NCI-H1105 (cell line): ENCODE data around the gene UBXN10.

ENCODE experiments used
- DNase-seq: peaks from one replicate; lab custom pipeline; 2025; lab: John Stamatoyannopoulos, UW

UBXN10 gene

DNA sequence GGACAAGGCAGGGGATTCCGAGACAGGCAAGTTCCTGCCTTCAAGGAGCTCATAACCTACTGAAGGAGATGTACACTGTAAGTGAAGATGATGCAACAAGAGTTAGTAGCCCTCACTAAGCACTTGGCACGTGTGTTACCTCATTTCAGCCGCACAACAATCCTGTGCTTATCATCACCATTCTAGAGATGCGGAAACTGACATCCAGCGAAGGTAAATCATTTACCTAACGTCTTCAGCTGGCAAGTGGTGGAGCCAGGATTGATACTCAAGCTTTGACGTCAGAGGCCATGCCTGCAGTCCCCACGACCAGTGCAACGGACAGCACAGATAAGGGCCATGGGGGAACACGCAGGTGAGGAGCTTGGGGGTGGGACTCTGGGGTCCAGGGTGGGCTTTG lies 2.9 kb upstream of the UBXN10 start:
- no peak for DNase-seq

DNA sequence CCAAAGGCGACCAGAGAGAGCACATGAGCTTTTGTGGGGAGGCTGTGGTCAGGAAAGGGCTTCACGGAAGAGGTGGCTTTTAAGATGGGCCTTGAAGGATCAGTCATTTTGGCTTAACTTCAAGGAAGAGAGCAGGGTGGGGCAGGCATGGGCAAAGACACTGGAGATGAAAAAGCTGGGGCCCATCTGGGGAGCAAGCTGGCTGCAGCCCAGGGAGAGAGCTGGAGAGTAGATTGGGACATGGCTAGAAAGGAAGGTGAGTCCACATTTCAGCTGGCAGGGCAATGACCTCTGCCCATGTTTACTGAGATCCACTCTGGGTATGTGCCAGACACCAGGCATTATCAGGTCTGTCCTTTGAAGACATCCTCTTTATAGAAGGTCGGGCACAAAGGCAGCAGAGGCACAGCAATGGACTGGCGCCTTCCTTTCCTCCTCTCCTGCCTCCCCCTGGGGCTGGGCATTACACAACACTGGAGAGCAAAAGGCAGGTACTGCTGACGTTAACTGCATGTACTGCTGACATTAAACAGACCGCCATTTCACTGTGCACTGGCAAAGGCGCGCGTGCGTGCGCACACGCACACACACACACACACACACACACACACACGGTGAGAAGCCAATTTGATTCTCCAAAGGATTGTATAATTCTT lies 2.2 kb upstream of the UBXN10 start:
- DNase-seq, result no peak

DNA sequence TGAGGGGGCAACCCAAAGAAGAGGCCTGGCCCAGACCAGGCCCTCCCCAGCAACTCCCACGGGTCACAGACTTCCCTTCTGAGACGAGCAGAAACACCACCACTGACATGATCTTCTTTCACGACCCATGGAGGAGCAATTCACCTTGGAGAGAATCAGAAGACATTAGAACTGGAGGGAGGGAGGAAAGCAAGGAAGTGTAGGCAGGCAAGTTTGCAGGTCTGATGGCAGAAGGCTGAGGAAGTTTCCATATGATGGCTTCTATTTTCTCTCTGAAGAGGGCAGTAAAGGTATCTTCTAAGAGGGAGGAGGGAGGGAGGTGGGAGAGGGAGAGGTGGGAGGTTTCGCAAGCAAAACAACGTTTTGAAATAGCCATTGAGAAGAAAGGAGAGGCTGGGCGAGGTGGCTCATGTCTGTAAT lies 1.4 kb upstream of the UBXN10 start:
- no peak for DNase-seq

DNA sequence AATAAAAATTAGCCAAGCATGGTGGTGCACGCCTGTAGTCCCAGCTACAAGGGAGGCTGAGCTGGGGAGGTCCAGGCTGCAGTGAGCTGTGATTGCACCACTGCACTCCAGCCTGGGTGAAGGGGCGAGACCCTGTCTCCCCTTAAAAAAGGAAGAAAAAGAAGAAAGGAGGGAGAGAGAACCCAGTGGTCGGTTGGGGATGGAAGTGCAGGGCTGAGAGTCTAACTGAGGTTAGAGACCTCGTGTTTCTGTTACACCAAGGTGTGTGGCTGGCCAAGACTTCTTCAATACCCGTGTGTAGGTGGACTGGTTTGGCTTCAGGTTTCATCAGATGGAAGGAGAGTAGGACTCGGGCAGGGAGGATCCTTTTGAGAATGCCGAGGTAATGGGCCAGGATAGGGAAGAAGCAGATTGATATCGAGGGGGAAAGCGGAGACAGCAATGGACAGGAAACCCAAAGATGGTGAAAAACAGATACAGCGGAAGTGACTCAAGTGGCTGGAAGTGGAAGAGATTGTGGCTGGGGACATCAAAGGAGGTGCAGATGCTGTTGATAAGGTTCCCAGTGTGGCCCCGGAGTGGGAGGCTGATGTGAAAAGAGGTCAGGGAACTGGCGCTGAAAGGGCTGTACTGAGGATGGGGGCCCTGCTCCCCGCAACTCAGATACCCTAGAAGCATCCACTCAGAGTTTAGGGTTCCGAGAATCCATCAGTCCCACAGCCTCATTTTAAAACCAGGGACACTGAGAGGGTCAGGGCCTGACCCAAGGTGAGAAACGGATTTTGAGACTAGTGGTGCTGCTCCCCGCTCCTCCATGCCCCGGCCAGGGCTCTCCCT lies 681 bp upstream of the UBXN10 start:
- DNase-seq, result no peak

DNA sequence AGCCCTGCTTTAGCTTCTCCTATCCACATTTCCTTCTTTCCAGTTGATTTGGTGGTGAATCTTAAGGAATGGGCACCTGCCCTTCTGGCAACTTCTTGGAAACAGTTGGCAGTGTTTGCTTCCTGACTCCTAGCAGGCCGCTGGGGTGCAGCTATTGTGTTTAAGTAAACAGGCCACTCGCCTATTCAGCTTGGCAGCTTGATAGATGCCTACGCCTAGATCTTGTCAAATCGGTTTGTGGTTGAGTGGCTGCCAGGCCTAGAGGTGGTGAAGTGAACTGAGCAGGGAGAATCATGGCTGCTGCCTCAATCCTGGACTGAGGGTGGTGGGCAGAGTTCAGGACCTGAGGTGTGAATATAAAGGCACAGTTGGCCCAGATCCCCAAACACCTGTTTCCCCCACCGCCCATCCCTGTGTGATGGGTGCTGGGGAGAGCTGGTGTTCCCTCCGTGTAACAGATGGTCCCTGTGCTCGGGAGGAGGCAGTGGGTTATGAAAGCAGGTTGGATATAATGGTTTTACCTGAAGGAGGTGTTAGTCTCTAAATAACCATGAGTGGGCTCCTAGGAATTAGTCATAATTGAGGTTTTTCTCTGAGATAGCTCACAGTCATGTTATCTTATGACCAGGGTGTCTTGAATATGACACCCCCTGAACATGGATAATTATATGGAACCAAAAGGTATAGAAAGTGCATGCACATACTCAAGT lies 1.4 kb downstream of the UBXN10 start:
- DNase-seq, result peak; percentile 5

DNA sequence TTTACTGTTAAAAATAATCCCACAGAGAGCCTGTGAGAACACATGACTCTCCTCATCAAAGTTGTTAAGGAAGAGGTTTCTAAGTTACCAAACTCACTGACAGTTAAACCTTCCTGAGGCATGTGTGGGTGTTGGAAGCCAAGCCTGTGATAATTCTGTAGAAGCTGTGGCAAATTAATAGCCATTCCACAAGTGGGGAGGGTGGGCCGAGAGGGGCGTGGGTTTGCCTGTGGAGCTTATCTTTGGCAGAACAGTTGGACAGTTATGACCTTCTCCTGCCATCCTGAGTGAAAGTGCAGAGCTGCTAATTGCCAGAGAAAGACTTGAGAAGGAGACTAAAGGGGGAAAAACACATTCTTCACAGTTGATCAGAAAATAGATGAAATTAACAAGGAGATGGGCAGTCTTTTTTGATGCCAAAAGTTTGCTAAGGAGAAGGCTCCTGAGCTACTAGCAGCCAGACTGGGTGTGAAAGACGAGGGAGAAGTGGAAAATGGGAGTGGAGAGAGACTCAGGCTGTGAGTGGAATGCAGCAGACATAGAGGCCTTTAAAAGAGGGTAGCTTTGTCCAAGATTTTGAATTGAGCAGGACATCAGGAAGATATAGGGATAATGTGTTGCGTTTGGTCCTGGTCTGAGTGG lies 2.0 kb downstream of the UBXN10 start:
- no peak for DNase-seq

DNA sequence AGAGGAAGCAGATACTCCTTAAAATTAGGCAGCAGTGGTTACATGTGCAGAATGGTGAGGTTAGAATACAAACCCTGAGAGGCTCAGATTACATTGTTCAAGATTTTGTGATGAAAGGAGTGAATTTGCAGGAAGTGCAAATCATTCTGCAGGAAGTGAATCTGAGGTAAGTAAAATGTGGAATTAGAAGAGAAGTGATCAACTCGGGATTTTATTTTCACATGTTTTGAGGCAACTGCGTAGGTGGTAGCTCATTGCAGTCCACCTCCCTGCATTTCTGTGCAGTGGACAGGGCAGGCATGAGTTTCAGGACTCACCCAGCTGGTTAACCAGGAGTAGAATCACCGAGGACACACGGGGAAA lies 2.5 kb downstream of the UBXN10 start:
- no peak for DNase-seq

DNA sequence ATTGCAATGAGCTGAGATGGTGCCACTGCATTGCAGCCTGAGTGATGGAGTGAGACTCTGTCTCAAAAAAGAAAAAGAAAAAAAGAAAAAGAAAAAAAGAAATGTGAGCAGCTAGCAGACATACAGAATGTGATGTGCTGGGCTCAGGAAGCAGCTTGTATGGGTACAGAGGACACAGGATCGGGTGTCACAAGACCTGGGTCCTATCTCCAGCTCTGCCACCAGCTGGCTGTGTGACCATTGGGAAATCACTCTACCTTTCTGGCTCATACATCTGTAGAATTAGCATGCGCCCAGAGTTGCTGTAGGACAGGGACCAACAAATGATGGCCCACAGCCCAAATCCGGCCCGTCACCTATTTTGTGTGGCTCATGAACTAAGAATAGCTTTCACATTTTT lies 3.8 kb downstream of the UBXN10 start:
- no peak for DNase-seq

DNA sequence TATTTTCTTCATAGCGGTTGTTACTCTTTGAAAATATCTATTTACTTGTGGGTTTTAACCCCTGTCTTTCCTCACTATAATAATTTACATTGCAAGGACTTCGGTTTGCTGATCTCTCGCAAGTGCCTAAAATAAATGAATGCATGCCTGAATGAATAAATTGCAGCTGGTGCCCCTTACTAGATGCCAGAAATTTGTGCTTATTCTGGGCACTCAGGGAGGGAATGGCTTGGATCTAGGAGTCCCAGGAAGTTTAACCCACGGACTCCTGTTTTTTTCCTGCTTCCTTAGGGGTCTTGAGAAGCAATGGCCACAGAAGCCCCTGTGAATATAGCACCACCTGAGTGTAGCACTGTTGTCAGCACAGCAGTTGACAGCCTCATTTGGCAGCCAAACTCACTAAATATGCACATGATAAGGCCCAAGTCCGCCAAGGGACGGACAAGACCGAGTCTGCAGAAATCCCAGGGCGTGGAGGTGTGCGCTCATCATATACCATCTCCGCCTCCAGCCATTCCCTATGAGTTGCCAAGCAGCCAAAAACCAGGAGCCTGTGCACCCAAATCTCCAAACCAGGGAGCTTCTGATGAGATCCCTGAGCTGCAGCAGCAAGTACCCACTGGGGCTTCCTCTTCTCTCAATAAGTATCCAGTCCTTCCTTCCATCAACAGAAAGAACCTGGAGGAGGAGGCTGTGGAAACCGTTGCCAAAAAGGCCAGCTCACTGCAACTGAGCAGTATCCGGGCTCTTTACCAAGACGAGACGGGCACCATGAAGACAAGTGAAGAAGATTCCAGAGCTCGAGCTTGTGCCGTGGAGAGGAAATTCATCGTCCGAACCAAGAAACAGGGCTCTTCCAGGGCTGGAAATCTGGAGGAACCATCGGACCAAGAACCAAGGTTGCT lies 4.6 kb downstream of the UBXN10 start:
- DNase-seq, result no peak

DNA sequence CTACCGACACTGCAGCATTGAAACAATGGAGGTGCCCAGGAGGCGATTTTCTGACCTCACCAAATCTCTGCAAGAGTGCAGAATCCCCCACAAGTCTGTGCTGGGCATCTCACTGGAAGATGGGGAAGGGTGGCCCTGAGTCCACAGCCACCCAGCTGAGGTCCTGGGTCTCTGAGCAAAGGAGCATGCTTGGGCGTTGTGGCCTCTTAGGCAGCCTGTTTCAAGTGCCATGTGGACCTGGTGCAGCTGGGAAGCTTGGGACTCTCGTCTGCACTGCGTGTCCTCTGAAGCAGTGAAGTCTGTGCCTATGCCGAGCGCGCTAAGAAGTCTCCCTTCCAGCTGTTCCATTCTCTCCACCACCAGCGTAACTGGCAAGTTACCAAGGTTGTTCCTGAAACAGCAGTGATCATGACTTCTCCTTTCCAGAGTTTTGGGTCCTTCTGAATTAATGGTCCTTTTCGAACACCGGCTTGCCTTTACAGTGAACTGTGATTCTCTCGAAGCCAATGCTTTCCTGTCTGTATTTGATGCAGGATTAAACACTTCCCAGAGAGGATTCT lies 5.5 kb downstream of the UBXN10 start:
- no peak for DNase-seq

DNA sequence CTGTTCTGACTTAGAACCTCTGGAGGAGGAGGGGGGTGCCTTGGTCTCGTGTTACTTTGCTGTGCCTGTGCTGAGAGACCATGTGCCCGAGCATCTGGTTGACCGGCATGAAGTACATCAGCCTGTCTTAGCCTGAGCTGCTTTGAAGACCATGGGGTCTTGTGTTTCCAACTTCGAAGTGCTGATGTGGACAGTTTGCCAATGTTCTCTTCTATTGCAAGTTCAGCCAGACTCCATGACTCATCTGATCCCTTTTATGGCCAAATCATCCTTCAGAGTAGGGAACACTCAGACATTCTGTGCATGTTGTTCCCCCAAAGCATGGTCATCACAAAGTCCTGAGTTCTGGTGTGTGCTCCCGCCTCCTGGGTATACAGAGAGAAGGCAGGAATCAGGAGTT lies 6.5 kb downstream of the UBXN10 start:
- DNase-seq, result no peak

DNA sequence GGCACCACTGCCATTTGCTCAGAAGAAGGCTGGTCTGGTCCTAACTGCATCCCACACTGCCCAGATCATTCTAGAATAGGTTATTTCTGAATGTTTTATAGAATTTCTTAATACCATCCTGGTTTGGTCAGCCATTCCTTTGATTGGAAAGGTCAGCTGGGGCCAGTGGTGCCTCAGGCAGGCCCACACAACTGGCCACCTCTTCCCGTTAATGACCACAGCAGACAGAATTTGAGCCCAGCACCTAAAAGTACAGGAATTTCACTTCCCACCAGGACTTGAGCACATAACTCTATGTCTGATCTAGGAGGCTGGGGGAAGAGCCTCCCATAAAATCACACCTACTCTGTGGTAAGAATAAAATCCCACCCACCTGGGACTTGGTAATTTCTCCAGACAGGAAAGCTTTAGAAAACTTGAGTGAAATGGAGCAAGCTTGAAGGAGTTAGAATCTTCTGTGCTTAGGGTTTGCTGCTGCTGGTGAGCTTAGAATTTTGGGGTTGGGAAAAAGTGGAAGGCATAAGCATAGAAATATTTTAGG lies 7.0 kb downstream of the UBXN10 start:
- DNase-seq, result no peak

DNA sequence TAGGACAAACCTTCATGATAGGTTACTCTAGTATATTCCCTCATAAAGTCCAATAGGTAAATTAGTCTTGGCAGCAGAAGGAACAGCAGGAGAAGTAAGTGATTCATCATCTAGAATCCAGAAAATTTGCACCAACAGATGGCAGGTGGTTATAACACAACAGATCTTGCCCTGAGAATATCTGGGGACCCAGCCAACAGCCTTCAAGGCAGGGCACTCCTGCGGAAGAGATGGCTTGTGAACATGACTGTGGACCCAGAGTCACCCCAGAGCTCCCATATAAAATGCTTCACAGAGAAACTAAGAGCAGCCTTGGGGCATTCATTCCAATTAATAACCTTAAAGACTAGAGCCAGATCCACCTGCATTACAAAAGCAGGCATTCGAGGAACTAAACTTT lies 8.3 kb downstream of the UBXN10 start:
- DNase-seq, result no peak

DNA sequence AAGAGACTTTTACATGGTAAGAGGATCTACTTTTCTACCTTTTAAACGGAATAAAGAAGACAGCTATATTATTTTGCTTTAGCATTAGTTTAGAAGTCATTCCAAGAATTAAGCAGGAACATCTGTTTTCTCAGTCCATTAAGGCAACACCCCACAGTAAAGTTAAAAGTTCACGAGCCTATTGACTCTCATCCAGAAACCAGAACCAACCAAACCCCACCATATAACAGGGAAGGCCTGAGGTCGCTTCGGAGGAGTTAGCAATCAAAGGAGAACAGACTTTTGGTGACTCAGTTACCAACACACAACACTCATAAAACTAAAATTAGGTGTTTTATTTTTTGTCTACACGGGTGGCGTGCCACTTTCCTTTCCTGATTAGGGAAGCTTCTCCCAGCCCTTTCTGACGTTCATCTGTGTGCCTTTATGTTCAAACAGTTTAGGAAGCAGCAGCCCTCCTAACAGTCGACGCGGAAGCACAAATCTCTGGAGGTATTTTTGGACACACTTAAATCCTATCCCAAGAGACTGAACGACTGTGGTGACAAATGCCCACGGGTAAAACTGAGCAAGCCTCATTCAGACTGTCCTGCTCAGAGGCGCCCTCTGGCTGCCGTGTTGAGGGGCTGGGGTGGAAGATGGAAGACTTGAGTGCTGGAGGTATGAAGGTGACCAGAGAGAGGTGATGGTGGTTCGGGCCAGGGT lies 9.0 kb downstream of the UBXN10 start:
- DNase-seq, result peak; percentile 38

DNA sequence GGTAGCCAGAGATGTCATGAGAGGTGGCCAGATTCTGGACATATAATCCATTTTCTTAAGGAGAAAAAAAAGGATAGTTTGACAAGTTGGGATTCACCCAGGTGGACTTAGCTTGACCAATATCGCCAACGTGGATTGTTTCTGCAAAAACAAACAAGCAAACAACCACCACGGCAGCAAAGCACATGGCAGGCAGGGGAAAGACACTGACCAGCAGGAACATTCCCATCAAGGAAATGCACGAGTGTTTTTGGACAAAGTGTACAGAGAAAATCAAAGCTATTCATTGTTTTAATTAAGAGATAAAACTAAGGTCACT lies 9.5 kb downstream of the UBXN10 start:
- no peak for DNase-seq

DNA sequence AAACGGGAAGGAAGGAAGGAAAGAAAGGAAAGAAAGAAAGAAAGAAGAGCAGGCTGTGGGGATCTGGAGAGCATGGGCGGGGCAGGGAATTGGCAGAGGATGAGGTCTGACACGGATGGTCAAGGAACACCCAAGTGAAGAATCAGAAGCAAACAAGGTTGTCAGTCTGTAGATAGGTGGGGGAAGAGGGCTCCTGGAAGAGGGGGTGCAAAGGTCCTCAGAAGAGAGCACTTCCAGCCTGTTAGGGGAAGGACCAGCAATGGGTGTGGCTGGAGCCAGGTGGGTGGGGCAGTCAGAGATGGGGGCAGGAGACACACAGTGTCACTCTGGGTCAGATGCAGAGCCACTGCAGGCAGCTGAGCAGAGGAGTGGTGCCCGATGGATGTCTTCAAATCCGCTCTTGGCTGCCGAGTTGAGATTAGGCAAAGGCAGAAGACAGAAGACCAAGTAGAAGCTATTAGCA lies 11.5 kb downstream of the UBXN10 start:
- no peak for DNase-seq

DNA sequence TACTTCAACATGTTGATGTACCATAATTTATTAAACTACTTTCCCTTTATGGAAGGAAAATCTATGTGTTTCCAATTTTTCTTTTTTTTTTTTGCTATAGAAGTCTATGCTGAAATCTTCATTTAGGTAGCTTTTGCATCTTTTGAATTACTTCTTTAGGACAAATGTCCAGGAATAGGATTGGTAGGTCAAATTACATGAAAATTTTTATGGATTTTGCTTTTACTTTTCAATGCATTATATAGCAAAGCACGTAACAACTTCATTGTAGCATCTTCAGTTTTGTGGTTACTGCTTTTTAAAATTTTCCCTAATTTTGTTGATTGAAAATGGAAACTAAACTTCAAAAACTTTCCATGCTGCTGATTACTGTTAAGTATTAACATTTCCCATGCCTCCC lies 12.4 kb downstream of the UBXN10 start:
- no peak for DNase-seq

DNA sequence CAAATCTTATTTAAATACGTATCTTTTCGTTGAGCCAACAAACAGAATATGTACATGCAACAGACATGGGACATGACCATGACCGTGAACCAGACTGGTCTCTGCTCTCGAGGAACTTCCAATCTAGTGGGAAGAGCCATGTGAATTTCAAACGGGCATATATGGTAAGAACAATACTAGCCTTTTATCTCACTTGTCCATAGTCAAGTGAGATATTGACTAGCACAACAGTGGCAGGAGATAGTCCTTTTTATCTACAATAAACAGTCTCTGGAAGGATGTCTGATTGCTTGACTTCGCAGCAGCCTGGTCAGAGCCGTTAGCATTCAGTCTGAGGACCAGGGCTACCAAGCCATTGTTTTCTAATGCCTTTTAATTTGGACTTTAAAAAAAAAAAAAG lies 13.0 kb downstream of the UBXN10 start:
- no peak for DNase-seq

DNA sequence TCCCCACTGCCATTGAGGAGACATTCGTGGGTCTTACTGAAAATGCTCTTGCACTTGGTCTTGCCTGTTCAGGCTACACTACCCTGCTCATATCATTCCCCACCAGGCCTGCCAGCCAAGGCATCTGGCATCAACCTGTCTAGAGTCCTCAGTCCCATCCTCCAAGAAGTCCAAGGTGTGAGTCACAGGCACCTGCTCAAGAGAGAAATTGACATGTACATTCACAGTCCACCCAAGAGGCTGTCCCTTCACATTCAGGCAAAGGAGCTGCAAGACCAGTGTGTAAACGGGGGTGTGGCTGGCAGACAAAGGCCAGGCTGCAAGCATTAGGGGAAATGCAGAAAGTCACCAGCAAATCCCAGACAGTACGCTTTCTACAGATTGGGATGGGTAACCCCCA lies 13.5 kb downstream of the UBXN10 start:
- no peak for DNase-seq

DNA sequence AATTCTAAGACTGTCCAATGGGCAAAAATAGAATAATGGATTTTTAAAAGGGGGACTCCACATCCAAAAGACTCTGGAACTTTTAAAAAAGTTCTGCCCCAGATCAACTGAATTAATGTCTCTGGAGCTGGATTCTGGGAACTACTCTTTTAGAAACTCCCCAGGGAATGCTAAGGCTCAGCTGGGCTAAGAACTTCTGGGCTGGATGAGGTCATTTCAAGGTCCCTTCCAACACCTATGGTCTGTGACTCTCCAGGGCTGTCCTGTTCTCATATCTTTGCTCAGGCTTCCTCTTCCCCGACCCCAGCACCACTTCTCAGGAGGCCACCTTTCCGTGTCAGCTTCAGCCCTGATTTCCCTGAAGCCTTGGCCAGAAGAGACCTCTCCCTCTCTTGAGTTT lies 13.9 kb downstream of the UBXN10 start:
- DNase-seq, result no peak
